Right kidney (tissue), 1 donor: ENCODE results near the gene TRDMT1.

ENCODE experiments used
- DNase-seq: peaks from one replicate; pipeline ENCODE4 v3.0.0-alpha.2; 2016

Gene TRDMT1

GRCh38 chr10:17232276-17232960 is 30.9 kb upstream of the TRDMT1 start:
- DNase-seq, result no peak

DNA sequence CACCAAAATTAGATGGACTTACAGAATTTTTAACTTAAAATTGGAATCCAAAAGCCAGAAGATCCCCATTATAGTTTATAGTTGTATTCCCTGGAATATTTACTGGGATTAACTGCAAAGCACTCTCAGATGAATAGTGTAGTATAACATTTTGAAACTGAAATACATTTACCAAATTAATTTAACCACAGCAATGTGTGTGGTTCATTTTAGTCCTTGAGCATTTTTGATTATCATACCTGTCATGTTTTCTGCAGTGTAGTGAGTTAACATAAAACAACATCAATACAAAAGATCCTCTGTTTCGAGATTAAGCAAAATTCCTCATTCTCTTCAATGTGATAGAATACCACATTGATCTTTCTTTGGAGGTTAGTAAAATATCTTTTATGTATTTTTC is 30.3 kb upstream of the TRDMT1 start:
- no peak for DNase-seq

DNA sequence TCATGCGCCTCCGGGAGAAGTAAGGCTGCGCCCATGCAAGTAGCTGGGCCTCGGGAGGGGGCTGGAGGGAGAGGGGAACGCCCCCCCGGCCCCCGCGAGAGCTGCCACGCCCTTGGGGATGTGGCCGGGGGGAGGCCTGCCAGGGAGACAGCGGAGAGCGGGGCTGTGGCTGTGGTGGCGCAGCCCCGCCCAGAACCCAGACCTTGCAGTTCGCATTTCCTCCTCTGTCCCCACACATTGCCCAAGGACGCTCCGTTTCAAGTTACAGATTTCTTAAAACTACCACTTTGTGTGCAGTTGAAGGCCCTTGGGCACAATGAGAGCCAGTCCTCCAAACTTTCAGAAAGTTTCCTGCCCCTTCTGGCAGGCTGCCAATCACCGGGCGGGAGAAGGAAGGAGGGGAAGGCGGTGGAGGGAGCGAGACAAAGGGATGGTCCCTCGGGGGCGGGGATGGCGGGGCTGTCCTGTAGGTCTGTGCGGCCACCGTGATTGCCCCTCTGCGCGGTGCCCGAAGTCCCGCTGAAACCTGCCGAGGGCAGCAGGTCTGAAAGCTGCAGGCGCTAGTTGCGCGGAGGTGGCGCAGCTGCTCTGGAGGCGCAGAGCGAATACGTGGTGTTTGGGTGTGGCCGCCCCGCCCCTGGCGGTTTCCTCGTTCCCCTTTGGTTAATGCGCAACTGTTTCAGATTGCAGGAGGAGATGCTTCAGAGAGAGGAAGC is 28.7 kb upstream of the TRDMT1 start:
- peak; percentile 92 for DNase-seq

GRCh38 chr10:17229717-17229966 is 28.2 kb upstream of the TRDMT1 start:
- DNase-seq, result peak; percentile 93

DNA sequence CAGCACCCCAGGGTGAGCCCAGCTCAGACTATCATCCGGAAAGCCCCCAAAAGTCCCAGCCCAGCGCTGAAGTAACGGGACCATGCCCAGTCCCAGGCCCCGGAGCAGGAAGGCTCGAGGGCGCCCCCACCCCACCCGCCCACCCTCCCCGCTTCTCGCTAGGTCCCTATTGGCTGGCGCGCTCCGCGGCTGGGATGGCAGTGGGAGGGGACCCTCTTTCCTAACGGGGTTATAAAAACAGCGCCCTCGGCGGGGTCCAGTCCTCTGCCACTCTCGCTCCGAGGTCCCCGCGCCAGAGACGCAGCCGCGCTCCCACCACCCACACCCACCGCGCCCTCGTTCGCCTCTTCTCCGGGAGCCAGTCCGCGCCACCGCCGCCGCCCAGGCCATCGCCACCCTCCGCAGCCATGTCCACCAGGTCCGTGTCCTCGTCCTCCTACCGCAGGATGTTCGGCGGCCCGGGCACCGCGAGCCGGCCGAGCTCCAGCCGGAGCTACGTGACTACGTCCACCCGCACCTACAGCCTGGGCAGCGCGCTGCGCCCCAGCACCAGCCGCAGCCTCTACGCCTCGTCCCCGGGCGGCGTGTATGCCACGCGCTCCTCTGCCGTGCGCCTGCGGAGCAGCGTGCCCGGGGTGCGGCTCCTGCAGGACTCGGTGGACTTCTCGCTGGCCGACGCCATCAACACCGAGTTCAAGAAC is 27.7 kb upstream of the TRDMT1 start:
- DNase-seq, result no peak

DNA sequence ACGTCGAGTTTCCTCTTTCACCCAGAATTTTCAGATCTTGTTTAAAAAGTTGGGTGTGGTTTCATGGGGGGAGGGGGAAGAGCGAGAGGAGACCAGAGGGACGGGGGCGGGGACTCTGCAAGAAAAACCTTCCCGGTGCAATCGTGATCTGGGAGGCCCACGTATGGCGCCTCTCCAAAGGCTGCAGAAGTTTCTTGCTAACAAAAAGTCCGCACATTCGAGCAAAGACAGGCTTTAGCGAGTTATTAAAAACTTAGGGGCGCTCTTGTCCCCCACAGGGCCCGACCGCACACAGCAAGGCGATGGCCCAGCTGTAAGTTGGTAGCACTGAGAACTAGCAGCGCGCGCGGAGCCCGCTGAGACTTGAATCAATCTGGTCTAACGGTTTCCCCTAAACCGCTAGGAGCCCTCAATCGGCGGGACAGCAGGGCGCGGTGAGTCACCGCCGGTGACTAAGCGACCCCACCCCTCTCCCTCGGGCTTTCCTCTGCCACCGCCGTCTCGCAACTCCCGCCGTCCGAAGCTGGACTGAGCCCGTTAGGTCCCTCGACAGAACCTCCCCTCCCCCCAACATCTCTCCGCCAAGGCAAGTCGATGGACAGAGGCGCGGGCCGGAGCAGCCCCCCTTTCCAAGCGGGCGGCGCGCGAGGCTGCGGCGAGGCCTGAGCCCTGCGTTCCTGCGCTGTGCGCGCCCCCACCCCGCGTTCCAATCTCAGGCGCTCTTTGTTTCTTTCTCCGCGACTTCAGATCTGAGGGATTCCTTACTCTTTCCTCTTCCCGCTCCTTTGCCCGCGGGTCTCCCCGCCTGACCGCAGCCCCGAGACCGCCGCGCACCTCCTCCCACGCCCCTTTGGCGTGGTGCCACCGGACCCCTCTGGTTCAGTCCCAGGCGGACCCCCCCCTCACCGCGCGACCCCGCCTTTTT is 26.9 kb upstream of the TRDMT1 start, which contains the start of gene VIM:
VIM (plus strand) TSS at position 151 of the 925 bp plus-strand sequence. CDS start 1,182 bp downstream, outside the sequence.
- DNase-seq, result peak; percentile 95

DNA sequence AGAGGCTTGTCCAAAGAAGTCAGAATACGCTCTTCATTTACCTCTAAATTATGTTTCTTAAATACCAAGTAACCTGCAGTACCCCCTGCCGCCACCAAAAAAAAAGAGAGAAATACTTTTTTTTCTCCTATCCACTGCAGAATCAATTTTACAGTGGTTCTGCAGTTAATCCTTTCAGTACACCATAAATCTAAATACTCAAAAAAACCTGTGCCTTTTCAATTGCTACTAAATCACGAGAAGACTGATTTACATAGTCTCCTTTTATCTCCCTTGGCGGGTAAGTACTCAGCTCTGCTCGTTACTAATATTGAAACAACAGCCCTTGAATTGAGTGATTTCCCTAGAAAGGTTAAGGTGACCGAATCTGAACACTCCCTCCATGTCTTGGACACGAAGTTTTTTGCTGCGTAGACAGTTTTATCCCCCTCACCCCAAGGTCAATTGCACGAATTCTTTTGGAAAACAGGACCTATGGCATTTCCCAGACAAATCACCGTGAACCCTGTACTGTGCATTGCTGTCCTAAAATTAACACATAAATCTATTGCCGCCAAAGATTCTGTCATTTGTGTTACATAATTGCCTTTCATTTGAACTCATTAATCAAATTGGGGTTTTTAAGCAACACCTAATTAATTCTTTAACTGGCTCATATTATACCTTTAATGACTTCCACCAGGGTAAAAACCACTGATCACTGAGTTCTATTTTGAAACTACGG is 26.1 kb upstream of the TRDMT1 start:
- peak; percentile 47 for DNase-seq

- peak; percentile 35 for DNase-seq
Observed at GRCh38 chr10:17226891-17227303, 25.4 kb upstream of the TRDMT1 start.

GRCh38 chr10:17225808-17226207 is 24.3 kb upstream of the TRDMT1 start:
- no peak for DNase-seq

DNA sequence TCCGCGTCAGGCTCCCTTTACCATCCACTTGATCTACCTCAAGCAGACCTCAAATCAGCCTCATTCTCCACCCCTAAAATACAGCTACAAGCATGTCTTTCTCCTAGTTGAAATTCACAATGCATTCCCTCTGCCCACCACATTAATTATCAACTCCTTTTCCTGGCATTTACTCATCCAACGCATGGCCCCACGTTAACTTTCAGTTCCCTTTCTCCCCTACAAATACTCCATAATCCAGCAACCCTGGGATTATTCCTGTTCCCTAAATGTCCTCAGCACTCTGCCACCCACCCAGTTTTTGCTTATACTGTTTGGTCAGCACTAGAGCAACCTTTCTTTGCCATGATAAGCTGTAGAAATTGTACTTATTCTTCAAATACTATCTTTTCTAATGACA is 20.9 kb upstream of the TRDMT1 start:
- DNase-seq, result no peak

- no peak for DNase-seq
Observed at GRCh38 chr10:17220652-17221100, 19.2 kb upstream of the TRDMT1 start.

GRCh38 chr10:17219024-17219423 is 17.6 kb upstream of the TRDMT1 start:
- DNase-seq, result no peak

DNA sequence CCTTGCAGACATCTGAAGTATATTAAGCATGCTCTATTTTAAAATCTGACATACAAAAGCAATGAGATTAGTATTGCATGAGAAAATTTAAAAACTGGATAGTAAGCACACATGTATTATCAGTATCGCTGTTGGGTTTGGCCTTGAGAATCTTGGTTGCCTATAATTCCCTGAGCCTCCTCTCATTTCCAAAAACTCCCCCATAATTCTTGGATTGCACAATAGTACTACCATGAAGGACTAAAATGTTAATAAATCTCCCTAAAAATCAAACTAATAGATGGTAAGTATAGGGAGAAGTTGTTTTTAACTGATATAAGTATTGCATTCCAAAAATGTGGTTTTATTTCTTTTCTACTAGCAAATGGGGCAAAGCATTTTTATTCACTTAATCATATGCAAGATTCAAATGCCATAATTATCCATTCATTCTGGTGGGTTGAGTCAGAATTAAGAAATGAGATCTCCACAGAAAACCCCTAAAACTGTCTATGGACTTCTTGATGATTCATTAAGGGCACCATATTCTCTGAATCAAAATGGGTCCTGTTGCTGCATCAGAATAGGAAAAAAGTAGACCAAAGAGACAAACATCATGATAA is 16.3 kb upstream of the TRDMT1 start:
- no peak for DNase-seq

GRCh38 chr10:17216901-17217395 is 15.5 kb upstream of the TRDMT1 start:
- DNase-seq, result no peak

DNA sequence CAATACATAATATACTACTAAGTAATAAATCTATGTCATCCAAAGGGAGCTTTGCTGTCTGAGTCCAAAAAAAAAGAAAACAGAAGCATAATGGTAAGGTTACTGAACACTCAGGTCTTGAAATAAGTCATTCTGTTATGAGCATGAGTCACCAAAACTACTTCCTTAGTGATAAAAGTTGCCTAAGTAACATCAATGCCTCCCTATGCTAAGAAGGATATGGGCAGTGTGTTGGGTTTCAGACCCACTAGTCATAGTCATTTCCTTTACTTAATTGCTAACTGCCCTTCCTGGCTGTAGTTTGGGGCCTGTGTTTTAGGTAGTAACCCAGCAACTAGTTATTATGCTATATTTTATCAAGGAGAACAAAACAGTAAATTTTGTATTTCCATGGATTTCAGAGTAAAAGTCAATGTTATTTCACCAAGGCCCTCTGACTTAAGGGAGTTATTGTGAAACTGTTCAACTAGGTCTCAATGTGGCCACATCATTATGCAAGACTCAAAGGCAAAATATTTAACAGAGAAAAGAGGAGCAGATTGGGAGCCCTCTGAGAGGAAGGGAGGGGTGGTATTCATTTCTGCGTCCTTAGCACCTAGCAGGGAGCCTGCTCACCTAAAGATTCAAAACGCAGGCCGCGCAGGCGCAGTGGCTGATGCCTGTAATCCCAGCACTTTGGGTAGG is 14.9 kb upstream of the TRDMT1 start:
- no peak for DNase-seq

GRCh38 chr10:17215782-17216122 is 14.3 kb upstream of the TRDMT1 start:
- DNase-seq, result no peak

GRCh38 chr10:17214971-17215781 is 13.7 kb upstream of the TRDMT1 start:
- no peak for DNase-seq

DNA sequence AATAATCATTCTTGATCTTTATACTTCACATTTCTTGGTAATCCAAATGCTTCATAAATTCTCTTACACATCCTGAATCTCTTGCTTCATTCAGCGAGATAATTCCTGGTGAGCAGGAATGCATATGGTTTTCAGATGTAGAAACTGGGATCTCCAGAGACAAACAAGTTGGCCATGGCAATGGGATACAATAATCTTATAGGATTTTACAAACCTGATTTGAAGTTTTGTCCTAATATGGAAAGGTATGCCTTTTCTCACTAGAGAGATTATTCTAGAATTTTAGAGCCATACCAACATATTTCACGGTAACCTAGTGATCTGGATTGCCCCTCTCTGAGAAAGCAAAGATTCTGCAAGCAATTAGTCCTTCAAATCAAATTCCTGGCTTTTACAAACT is 13.1 kb upstream of the TRDMT1 start:
- no peak for DNase-seq

GRCh38 chr10:17213646-17214349 is 12.3 kb upstream of the TRDMT1 start:
- DNase-seq, result no peak
